Stimulated activated CD4-positive, alpha-beta T cell treated with anti-CD3 and anti-CD28 coated beads, Interleukin-1b, Interleukin-23, amount 100 ng/mL, for 48 hours (primary cell): Measurements from ENCODE around the gene LARP1.
"Not testable (repeated sequence)": the region's sequence is repeated elsewhere in the genome, so short reads cannot be mapped to it uniquely, and the experiment has no call there.

Experiments used
- DNase-seq: peaks from one replicate; pipeline ENCODE4 v3.0.0-alpha.2; 2020

LARP1 gene

DNA sequence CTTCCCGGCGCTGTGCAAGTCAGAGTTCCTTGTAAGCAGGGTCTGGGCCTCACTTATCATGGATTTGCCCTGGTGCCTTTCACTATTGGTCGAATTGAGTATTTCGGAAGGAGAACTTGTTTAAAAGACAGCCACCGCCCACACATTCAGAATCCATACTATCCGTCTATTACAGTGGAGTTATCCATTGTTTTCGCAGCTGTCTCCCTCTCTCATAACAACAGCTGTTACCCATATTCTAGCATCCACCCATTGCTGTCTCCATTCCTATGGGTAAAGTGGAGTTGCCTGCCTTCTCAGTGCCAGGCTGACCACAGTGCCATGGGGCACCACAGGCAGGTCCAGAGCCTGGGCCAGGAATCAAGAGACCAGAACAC lies 75.0 kb downstream of the LARP1 start:
- no peak for DNase-seq

DNA sequence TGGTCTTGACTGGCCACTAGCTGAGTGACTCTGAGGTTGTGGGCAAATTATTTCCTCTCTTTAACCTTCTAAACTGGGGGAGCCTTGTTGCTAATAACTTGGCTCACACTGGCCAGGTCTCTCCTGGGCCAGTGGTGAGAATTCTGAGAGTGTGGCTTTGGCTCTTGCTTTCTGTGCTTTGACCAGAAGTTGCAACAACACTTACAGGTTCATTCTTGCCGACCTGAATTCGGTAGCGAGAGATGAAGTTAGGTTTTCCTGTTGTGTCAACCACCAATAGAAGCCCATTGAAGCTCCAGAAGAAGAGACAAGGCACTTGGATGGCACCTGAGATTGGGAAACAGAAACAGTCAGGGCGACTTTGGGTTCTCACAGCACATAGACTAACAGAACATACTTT lies 75.4 kb downstream of the LARP1 start:
- no peak for DNase-seq

- DNase-seq = no peak
Measured at GRCh38 chr5:154831451-154831850, 76.3 kb downstream of the LARP1 start.

- not testable (repeated sequence) for DNase-seq
Measured at GRCh38 chr5:154832804-154833203, 77.6 kb downstream of the LARP1 start.

GRCh38 chr5:154834053-154834452 lies 78.9 kb downstream of the LARP1 start:
- DNase-seq = no peak

DNA sequence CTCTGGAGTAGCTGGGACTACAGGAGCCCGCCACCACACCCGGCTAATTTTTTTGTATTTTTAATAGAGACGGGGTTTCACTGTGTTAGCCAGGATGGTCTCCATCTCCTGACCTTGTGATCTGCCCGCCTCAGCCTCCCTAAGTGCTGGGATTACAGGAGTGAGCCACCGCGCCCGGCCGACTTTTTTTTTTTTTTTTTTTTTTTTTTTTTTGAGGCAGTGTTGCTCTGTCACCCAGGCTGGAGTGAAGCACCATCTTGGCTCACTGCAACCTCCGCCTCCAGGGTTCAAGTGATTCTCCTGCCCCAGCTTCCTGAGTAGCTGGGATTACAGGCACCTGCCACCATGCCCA lies 80.5 kb downstream of the LARP1 start:
- not testable (repeated sequence) for DNase-seq

DNA sequence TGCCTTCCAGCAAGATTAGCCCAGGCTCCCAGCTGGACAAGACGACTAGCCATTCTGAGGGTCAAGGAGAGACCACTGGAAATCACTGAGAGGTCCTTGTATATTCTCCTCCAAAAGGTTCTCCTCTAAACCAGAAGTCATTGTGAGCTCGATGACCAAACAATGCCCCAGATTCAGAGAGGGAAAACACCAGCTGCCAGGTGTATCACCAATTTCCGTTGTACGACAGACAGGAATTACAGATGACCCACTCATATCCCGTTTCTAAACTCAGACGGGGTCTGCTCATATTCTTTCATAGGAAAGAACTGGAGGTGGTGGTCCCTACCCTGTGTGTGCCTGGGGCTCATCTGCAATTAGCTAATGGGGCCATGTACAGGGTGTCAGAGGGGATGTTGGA lies 81.0 kb downstream of the LARP1 start:
- DNase-seq = no peak

DNA sequence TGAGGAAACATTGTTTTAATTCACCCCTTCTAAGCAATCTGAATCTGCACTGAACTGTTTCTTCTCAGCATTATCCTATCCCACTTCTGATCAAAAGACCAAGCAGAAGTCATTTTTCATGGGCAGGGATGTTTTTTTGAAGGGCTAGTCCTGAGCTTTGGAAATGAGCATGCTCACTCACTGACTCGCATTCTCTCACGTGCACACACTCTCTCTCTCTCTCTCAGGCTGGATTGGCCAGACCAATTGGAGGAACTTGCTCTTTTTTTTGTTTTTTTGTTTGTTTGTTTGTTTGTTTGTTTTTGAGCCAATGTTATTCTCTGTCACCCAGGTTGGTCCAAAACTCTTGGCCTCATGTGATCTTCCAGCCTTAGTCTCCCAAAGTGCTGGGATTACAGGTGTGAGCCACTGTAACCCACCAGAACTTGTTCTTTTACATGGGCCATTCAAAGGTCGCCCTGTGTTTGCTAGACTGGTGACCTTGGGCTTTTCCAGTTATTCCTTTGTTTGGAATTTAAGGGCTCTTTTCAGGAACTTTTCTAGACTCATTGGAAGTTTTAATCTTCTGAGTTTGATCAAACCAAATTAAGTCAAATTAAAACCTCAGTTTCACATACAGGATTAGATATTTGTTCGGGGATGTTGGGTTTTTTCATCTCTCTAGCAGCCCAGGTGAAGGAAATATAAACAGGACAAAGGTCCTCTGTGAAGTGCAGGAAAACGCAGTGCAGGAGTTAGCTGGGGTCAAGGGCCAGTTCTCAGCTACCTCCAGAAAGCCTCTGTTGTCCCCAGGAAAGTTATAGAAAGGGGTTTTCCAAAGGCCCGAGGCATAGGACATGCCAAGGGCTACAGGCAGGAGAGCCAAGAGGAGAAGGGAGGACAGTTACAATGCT lies 82.1 kb downstream of the LARP1 start:
- DNase-seq = no peak

- no peak for DNase-seq
Measured at GRCh38 chr5:154840435-154841272, 85.5 kb downstream of the LARP1 start.

GRCh38 chr5:154841273-154841661 lies 86.1 kb downstream of the LARP1 start:
- no peak for DNase-seq

GRCh38 chr5:154842689-154843530 lies 87.7 kb downstream of the LARP1 start:
- DNase-seq = no peak

- DNase-seq = no peak
Measured at GRCh38 chr5:154844809-154845208, 89.6 kb downstream of the LARP1 start.

DNA sequence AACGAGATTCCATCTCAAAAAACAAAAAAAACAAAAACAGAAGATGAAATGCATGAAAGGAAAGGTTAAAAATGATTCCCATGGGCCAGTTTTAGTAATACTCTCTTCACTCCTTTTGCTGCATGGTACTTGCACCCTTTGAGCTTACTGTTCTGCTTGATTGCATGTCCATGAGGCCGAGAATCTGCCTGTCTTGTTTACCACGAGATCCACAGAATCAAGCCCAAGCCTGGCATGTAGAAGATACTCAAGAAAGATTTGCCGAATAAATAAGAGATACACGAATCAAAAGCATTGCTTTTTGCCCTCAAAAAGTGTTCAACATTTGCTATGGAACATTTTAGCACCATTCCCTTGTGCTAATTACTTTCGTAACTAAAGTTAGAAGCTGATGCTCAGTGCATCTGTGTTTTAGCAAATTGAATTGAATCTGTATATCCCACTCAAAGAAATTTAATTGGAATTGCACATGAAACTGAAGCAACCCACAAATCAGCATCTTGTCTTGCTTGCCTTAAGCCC lies 94.1 kb downstream of the LARP1 start:
- DNase-seq = no peak

GRCh38 chr5:154849791-154850201 lies 94.6 kb downstream of the LARP1 start:
- DNase-seq = no peak

DNA sequence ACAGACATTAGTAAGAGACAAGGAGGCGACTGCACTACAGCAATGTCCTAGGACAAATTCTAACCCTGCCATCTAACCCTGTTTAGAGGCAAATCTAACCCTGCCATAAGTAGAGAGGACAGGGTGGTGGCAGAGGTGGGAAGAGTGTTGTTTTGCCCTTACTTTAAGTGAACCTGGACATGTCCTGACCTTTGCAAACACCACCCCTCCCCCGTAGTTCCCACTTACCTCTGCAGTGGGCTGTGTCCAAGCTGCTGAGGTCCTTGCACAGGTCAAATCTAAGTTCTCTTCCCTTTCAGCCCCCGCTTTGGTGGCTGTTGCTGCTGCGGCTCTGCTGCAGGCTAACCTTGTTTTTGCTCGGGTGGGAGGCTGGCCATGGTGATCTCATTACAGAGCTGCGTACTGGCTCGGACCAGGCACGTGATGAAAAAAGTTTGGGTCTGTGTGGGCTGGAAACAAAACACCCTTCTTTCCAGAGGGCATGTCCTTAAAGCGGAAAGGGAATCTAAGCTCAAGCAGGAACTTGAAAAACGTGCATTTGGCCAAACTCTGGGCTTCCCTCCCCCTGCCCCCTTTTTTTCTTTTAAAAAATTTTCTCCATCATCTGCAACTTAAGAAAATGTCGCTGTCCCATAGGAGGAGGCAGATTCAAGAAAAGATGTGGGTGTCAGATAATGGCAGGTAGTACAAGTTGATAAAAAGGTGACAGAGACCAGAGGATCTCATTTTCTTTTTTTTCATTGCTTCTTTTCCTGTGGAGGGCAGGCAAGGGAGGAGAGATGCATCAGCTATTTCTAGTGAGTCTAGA lies 95.3 kb downstream of the LARP1 start, which contains the start of gene FAXDC2:
Gene FAXDC2, minus strand, starts transcription at position 349 of the 808 bp plus-strand sequence. CDS start 12,425 bp downstream, outside the sequence.
- no peak for DNase-seq

DNA sequence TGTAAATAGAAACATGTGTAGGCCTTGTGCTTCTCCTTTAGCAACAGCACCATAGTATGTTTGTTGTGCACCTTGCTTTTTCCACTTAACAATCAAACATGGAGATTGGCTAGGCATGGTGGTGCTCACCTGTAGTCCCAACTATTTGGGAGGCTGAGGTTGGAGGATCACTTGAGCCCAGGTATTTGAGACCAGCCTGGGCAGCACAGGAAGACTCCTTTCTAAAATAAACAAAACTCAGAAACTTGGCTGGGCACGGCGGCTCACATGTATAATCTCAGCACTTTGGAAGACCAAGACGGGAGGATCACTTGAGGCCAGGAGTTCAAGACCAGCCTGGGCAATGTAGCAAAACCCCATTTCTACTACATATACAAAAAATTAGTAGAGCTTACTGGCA lies 96.2 kb downstream of the LARP1 start:
- no peak for DNase-seq

DNA sequence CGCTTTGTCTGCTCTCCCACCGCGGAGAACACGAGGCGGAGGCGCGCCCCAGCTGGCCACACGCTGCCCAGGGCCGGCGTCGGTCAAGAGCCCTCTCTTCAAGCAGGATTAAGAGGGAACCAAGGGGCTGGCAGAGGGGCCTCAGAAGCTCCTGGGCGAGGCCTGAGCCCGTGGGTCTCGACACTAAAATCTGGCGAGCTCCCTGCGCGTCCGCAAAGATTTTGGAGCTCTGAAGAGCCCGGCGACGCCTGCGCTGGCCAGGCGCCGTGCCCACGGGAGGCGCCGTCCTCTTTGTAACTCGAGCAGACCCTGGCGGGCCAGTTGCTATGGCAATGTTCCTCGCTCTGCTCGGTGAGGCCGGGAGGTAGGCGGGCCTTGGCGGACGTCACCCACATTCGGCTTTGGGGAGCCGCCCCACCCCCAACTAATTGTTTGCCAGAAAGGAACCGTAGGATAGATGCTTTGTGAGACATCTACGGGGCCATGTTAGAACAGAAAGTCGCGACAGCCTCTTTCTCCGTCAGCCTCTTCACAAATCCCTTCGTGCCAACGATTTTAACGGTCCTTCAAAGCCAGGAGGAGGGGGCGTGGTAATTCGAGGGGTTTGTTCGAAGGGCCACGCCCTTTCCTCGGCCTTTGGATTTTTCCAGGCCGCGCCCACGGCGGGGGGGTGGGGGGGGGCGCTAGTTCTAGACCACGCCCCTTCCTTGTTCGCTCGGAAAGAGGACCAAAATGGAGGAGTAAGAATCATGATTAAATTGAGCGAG lies 102.5 kb downstream of the LARP1 start:
- peak; percentile 85 for DNase-seq

- peak; percentile 98 for DNase-seq
Measured at GRCh38 chr5:154858297-154858971, 103.3 kb downstream of the LARP1 start, which contains the start of gene CNOT8. CNOT8 (plus strand) TSS chr5:154858627; CDS start chr5:154863279, 4,652 bp downstream.

- DNase-seq = no peak
Measured at GRCh38 chr5:154858972-154859871, 104.0 kb downstream of the LARP1 start.
